Measurements from ENCODE around the gene S1PR3.

S1PR3 gene

GRCh38 chr9:89022001-89022759 is 30.9 kb downstream of the S1PR3 start:
- Histone ChIP-seq H3K27ac (ENCODE audit: low read depth, low read length) (no peak overlapping the region), H3K36me3 (ENCODE audit: control insufficient read depth, low read length) (no peaks in the 10 kb centered on the region), H3K9me3 (ENCODE audit: control insufficient read depth, insufficient read depth, low read length) (no peaks in the 10 kb centered on the region), H4K20me1 (ENCODE audit: control insufficient read depth, insufficient read depth, low read depth, low read length) (no peaks in the 10 kb centered on the region), H3K9me2 (replicated peaks; ENCODE audit: control insufficient read depth, low read length) (no peaks in the 10 kb centered on the region), H3K4me1 (ENCODE audit: control insufficient read depth, low read length) (no peaks in the 10 kb centered on the region), H3K4me3 (ENCODE audit: low read length) (no peak overlapping the region), H3K79me2 (ENCODE audit: control insufficient read depth, low read length) (no peaks in the 10 kb centered on the region), H3F3A (ENCODE audit: control insufficient read depth, insufficient read depth) (no peaks in the 10 kb centered on the region), H3K27me3 (ENCODE audit: control insufficient read depth, low read length) (no peaks in the 10 kb centered on the region), H3K4me2 (ENCODE audit: low read length) (no peak overlapping the region)
- TF ChIP-seq CTCF (IDR thresholded peaks at IDR 0.05; ENCODE audit: low read depth, low read length, poor library complexity, severe bottlenecking) (no peak), EZH2phosphoT487 (IDR thresholded peaks at IDR 0.05; ENCODE audit: borderline replicate concordance, low read length) (no peak)

- no peaks in the 10 kb centered on the region for H3K9me3 ChIP-seq (ENCODE audit: control insufficient read depth, insufficient read depth, low read length)
- TF ChIP-seq CTCF (IDR thresholded peaks at IDR 0.05; ENCODE audit: low read depth, low read length, poor library complexity, severe bottlenecking) (no peak), EZH2phosphoT487 (IDR thresholded peaks at IDR 0.05; ENCODE audit: borderline replicate concordance, low read length) (no peak)
- H3K4me1 ChIP-seq (ENCODE audit: control insufficient read depth, low read length), result no peaks in the 10 kb centered on the region
- no peaks in the 10 kb centered on the region for H3K79me2 ChIP-seq (ENCODE audit: control insufficient read depth, low read length)
- no peaks in the 10 kb centered on the region for H3K27me3 ChIP-seq (ENCODE audit: control insufficient read depth, low read length)
- no peaks in the 10 kb centered on the region for H3K9me2 ChIP-seq (replicated peaks; ENCODE audit: control insufficient read depth, low read length)
- H4K20me1 ChIP-seq (ENCODE audit: control insufficient read depth, insufficient read depth, low read depth, low read length), result no peaks in the 10 kb centered on the region
- no peak overlapping the region for H3K27ac ChIP-seq (ENCODE audit: low read depth, low read length)
- no peaks in the 10 kb centered on the region for H3K36me3 ChIP-seq (ENCODE audit: control insufficient read depth, low read length)
- no peaks in the 10 kb centered on the region for H3F3A ChIP-seq (ENCODE audit: control insufficient read depth, insufficient read depth)
- H3K4me2 ChIP-seq (ENCODE audit: low read length), result no peak overlapping the region
- H3K4me3 ChIP-seq (ENCODE audit: low read length), result no peak overlapping the region
These were observed 31.6 kb downstream of the S1PR3 start for GRCh38 chr9:89022902-89023301.

- Histone ChIP-seq H3K79me2 (ENCODE audit: control insufficient read depth, low read length) (no peaks in the 10 kb centered on the region), H3K4me2 (ENCODE audit: low read length) (no peak overlapping the region), H3K4me3 (ENCODE audit: low read length) (no peak overlapping the region), H3K27ac (ENCODE audit: low read depth, low read length) (no peak overlapping the region), H3K27me3 (ENCODE audit: control insufficient read depth, low read length) (no peaks in the 10 kb centered on the region), H3K4me1 (ENCODE audit: control insufficient read depth, low read length) (no peaks in the 10 kb centered on the region), H4K20me1 (ENCODE audit: control insufficient read depth, insufficient read depth, low read depth, low read length) (no peaks in the 10 kb centered on the region), H3K36me3 (ENCODE audit: control insufficient read depth, low read length) (no peaks in the 10 kb centered on the region), H3K9me2 (replicated peaks; ENCODE audit: control insufficient read depth, low read length) (no peaks in the 10 kb centered on the region), H3K9me3 (ENCODE audit: control insufficient read depth, insufficient read depth, low read length) (no peaks in the 10 kb centered on the region), H3F3A (ENCODE audit: control insufficient read depth, insufficient read depth) (no peaks in the 10 kb centered on the region)
- no peak for TF ChIP-seq CTCF (IDR thresholded peaks at IDR 0.05; ENCODE audit: low read depth, low read length, poor library complexity, severe bottlenecking)
These were observed 32.5 kb downstream of the S1PR3 start for GRCh38 chr9:89023740-89024139.
